Measurements from ENCODE around the gene GAS7.

- TF ChIP-seq KMT2A (CRISPR knock-in tag; IDR thresholded peaks at IDR 0.05) (no peak), SUZ12 (IDR thresholded peaks at IDR 0.05; ENCODE audit: low read depth, low read length) (no peak), ZNF816 (CRISPR knock-in tag; IDR thresholded peaks at IDR 0.05; ENCODE audit: borderline replicate concordance) (no peak), HNRNPK (IDR thresholded peaks at IDR 0.05; ENCODE audit: low read depth, low read length, poor library complexity, severe bottlenecking) (no peak), TCF12 (IDR thresholded peaks at IDR 0.05) (no peak), TCF12 (CRISPR knock-in tag; IDR thresholded peaks at IDR 0.05) (no peak), ATF1 (CRISPR knock-in tag; IDR thresholded peaks at IDR 0.05) (no peak), SKI (IDR thresholded peaks at IDR 0.05; ENCODE audit: partially characterized antibody) (no peak)
These were observed 115.6 kb downstream of the GAS7 start for GRCh38 chr17:10082795-10083194.
